Liver (tissue), 9 donors: ENCODE results near the gene ALDH9A1. TPM values are rescaled to one million over a fixed set of nuclear protein-coding genes. Genes with fewer than 3 reads are reported as not detected.
"Not testable (repeated sequence)": the region's sequence is repeated elsewhere in the genome, so short reads cannot be mapped to it uniquely, and the experiment has no call there.

Source experiments
- DNase-seq: peaks from one replicate; pipeline ENCODE4 v3.0.0-alpha.2; 2017; ENCODE audit warnings: low spot score
- H3K27ac ChIP-seq, 2 donors: one replicate each; pipeline ENCODE4 v1.7.0; 2013; ENCODE audit warnings: inconsistent platforms in 2 of 2, low read length in 2 of 2, control low read depth in 1 of 2, low read depth in 1 of 2, mild to moderate bottlenecking in 1 of 2
- H3K27me3 ChIP-seq, 4 donors: one replicate each; pipeline versions ENCODE4 v1.6.1 to v1.7.0; 2013; ENCODE audit warnings: low read length in 3 of 4, inconsistent platforms in 1 of 4, mild to moderate bottlenecking in 1 of 4, moderate library complexity in 1 of 4; ENCODE audit not compliant: control insufficient read depth in 4 of 4, insufficient read depth in 4 of 4
- H3K36me3 ChIP-seq, 4 donors: one replicate each; pipeline versions ENCODE4 v1.6.1 to v1.7.0; 2013; ENCODE audit warnings: low read length in 3 of 4, mild to moderate bottlenecking in 3 of 4, low read depth in 1 of 4, moderate library complexity in 1 of 4; ENCODE audit not compliant: control insufficient read depth in 4 of 4, insufficient read depth in 3 of 4
- H3K4me1 ChIP-seq, 4 donors: one replicate each; pipeline versions ENCODE4 v1.6.1 to v1.7.0; 2013; ENCODE audit warnings: low read length in 3 of 4, mild to moderate bottlenecking in 3 of 4, moderate library complexity in 1 of 4; ENCODE audit not compliant: control insufficient read depth in 4 of 4, insufficient read depth in 4 of 4
- H3K4me3 ChIP-seq, 3 donors: one replicate each; pipeline versions ENCODE4 v1.6.1 to v1.7.0; 2013; ENCODE audit warnings: low read length in 3 of 3, control low read depth in 1 of 3, low read depth in 1 of 3, mild to moderate bottlenecking in 1 of 3
- H3K9ac ChIP-seq, 2 donors: one replicate each; pipeline ENCODE4 v1.7.0; 2013; ENCODE audit warnings: low read length in 2 of 2, mild to moderate bottlenecking in 2 of 2, moderate library complexity in 2 of 2, control low read depth in 1 of 2, low read depth in 1 of 2
- H3K9me3 ChIP-seq, 4 donors: one replicate each; pipeline versions ENCODE4 v1.6.1 to v1.7.0; 2013; ENCODE audit warnings: low read length in 3 of 4; ENCODE audit not compliant: control insufficient read depth in 4 of 4
- CTCF ChIP-seq: fragments of 150-350 bp; IDR thresholded peaks from 2 replicates; pipeline ENCODE4 v1.5.1; 2017; ENCODE audit warnings: improper control_type of control experiment, low read depth, low read length; ENCODE audit not compliant: missing input control
- EGR1 ChIP-seq, 2 donors: IDR thresholded peaks; 2 replicates each; pipeline ENCODE4 v1.6.1; 2016 to 2018; ENCODE audit warnings: antibody characterized with exemption in 2 of 2, low read depth in 2 of 2
- FOXA1 ChIP-seq: IDR thresholded peaks from 2 replicates; pipeline ENCODE4 v1.6.1; 2016; ENCODE audit warnings: antibody characterized with exemption
- GABPA ChIP-seq, 2 donors: IDR thresholded peaks in 1 of 2; conservative IDR thresholded peaks in 1 of 2; 2 replicates each; pipeline ENCODE4 v1.6.1; 2016; ENCODE audit warnings: antibody characterized with exemption in 2 of 2, mild to moderate bottlenecking in 1 of 2, moderate library complexity in 1 of 2
- HNF4A ChIP-seq, 2 donors: conservative IDR thresholded peaks; 2 replicates each; pipeline ENCODE4 v1.6.1; 2016; ENCODE audit warnings: antibody characterized with exemption in 2 of 2, mild to moderate bottlenecking in 2 of 2
- HNF4G ChIP-seq: IDR thresholded peaks from 2 replicates; pipeline ENCODE4 v1.6.1; 2016; ENCODE audit warnings: antibody characterized with exemption
- JUND ChIP-seq, 2 donors: IDR thresholded peaks; 2 replicates each; pipeline ENCODE4 v1.6.1; 2016; ENCODE audit warnings: antibody characterized with exemption in 2 of 2
- MAX ChIP-seq: IDR thresholded peaks from 2 replicates; pipeline ENCODE4 v1.6.1; 2016; ENCODE audit warnings: antibody characterized with exemption
- NR2F2 ChIP-seq: IDR thresholded peaks from 2 replicates; pipeline ENCODE4 v1.6.1; 2016; ENCODE audit warnings: antibody characterized with exemption
- RAD21 ChIP-seq, 2 donors: IDR thresholded peaks; 2 replicates each; pipeline ENCODE4 v1.6.1; 2016; ENCODE audit warnings: antibody characterized with exemption in 2 of 2, mild to moderate bottlenecking in 2 of 2
- RXRA ChIP-seq, 2 donors: IDR thresholded peaks; 2 replicates each; pipeline ENCODE4 v1.6.1; 2017 to 2018; ENCODE audit warnings: antibody characterized with exemption in 2 of 2, mild to moderate bottlenecking in 1 of 2
- TAF1 ChIP-seq: conservative IDR thresholded peaks from 2 replicates; pipeline ENCODE4 v1.6.1; 2016; ENCODE audit warnings: antibody characterized with exemption, mild to moderate bottlenecking
- WGBS: extraction: QIAGEN DNeasy Blood & Tissue Kit; methylation state at CpG from one replicate; pipeline ENCODE4 v1.1.7; 2013; 5-methylcytosine and 5-hydroxymethylcytosine counted together
- polyA plus RNA-seq, 2 donors: library from polyadenylated mRNA; stranded (reverse) in 1 of 2; unstranded in 1 of 2; fragments of 200-250 nt in 1 of 2; fragments of >200 nt in 1 of 2; fragmentation: Nextera tagmentation in 1 of 2; extraction: Ambion mirVana in 1 of 2; gene quantifications; one replicate each; pipeline versions ENCODE4 v1.2.1 to v1.2.3, GENCODE V29; 2013 to 2015
- total RNA-seq, 2 donors: library from RNA; depleted of rRNA; stranded (reverse); fragments of >200 nt; gene quantifications; one replicate each; pipeline ENCODE4 v1.2.3, GENCODE V29; 2014
- TF ChIP-seq, protein P1 (sequence below): IDR thresholded peaks from 2 replicates; pipeline ENCODE4 v1.6.1; 2016; ENCODE audit warnings: antibody characterized with exemption
- TF ChIP-seq, protein P2 (sequence below): IDR thresholded peaks from 2 replicates; pipeline ENCODE4 v1.6.1; 2016; ENCODE audit warnings: antibody characterized with exemption
- TF ChIP-seq, protein P3 (sequence below): IDR thresholded peaks from 2 replicates; pipeline ENCODE4 v1.6.1; 2016; ENCODE audit warnings: antibody characterized with exemption, mild to moderate bottlenecking
- donor health status: healthy.
- donor health status: healthy.
- donor health status: healthy.
- donor health status: healthy.
- donor health status: healthy.

Gene ALDH9A1
- total and polyA plus RNA-seq, 4 donors: 42.8 to 93.4 (median 79.8) TPM

DNA sequence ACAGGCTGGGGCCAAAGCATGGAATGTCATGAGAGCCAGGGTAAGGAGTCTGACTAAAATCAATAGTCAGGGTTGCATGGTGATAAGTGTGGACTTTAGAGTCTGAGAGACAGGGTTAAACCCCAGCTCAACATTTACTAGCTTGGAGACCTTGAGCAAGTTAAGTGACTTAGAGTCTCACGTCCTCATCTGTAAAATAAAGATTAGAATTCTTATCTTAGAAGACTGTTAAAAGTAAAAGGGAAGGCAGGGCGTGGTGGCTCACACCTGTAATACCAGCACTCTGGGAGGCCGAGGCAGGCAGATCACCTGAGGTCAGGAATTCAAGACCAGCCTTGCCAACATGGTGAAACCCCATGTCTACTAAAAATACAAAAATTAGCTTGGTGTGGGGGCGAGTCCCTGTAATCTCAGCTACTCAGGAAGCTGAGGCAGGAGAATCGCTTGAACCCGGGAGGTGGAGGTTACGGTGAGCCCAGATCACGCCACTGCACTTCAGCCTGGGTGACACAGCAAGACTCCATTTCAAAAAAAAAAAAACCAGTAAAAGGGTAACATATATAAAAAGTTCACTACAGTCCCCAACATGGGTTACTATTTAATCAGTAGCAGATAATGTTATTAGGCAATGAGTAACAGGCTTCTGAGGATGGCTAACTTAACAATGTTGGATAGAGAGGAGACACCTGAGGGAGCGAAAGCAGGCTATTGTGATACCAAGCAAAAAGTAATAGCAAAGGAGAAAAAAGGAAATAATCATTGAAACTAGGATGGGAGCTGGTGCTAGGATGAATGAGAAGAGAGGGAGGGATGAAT, 49.5 kb upstream of the ALDH9A1 start (continued):
- TF ChIP-seq FOXA1 (no peak), JUND (IDR thresholded peaks at IDR 0.05) (peak in 1 of 2 donors; percentile 27), EGR1 (IDR thresholded peaks at IDR 0.05; ENCODE audit: low read depth in 2 of 2) (no peak), RAD21 (IDR thresholded peaks at IDR 0.05) (no peak), MAX (no peak), HNF4G (peak; percentile 20)
- TF ChIP-seq, protein P1, sequence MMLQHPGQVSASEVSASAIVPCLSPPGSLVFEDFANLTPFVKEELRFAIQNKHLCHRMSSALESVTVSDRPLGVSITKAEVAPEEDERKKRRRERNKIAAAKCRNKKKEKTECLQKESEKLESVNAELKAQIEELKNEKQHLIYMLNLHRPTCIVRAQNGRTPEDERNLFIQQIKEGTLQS: no peak

GRCh38 chr1:165744913-165745312, 46.6 kb upstream of the ALDH9A1 start:
- 100% methylated on average over 1 of the region's 1 CpG for WGBS
- not testable (repeated sequence) for H3K4me3 ChIP-seq

GRCh38 chr1:165742194-165742593, 43.8 kb upstream of the ALDH9A1 start:
- H3K4me1 ChIP-seq: peaks cover 5 to 9% (median 7%) of the 10 kb centered on the region in 4 donors
- no peak overlapping the region for H3K27ac ChIP-seq
- DNase-seq: no peak
- no peak overlapping the region for H3K4me3 ChIP-seq
- H3K9ac ChIP-seq: no peak overlapping the region
- TF ChIP-seq HNF4A (conservative IDR thresholded peaks at IDR 0.05) (peak in 1 of 2 donors; percentile 61), MAX (no peak)
- H3K36me3 ChIP-seq: peaks cover 6 to 35% (median 26%) of the 10 kb centered on the region in 4 donors
- 95% methylated on average over 8 of the region's 8 CpGs for WGBS
- H3K9me3 ChIP-seq: no peaks in the 10 kb centered on the region
- no peaks in the 10 kb centered on the region for H3K27me3 ChIP-seq

More at GRCh38 chr1:165744913-165745312, 46.6 kb upstream of the ALDH9A1 start:
- H3K9me3 ChIP-seq, H3K27ac ChIP-seq, H3K9ac ChIP-seq, DNase-seq, H3K27me3 ChIP-seq: not testable (repeated sequence)
- H3K36me3 ChIP-seq: peaks cover 4 to 35% (median 26%) of the 10 kb centered on the region in 4 donors
- peaks cover 6 to 12% (median 10%) of the 10 kb centered on the region in 4 donors for H3K4me1 ChIP-seq

GRCh38 chr1:165738794-165739193, 40.4 kb upstream of the ALDH9A1 start:
- no peak for DNase-seq
- Histone ChIP-seq H3K36me3 (peaks cover 6 to 32% (median 23%) of the 10 kb centered on the region in 4 donors), H3K9me3 (no peaks in the 10 kb centered on the region), H3K27me3 (no peaks in the 10 kb centered on the region), H3K4me1 (peaks cover 2 to 9% (median 7%) of the 10 kb centered on the region in 4 donors), H3K4me3 (no peak overlapping the region), H3K9ac (no peak overlapping the region), H3K27ac (no peak overlapping the region)
- 97% methylated on average over 1 of the region's 1 CpG for WGBS
- no peak for TF ChIP-seq FOXA1
- TF ChIP-seq CTCF: no peak
- TF ChIP-seq, protein P2, sequence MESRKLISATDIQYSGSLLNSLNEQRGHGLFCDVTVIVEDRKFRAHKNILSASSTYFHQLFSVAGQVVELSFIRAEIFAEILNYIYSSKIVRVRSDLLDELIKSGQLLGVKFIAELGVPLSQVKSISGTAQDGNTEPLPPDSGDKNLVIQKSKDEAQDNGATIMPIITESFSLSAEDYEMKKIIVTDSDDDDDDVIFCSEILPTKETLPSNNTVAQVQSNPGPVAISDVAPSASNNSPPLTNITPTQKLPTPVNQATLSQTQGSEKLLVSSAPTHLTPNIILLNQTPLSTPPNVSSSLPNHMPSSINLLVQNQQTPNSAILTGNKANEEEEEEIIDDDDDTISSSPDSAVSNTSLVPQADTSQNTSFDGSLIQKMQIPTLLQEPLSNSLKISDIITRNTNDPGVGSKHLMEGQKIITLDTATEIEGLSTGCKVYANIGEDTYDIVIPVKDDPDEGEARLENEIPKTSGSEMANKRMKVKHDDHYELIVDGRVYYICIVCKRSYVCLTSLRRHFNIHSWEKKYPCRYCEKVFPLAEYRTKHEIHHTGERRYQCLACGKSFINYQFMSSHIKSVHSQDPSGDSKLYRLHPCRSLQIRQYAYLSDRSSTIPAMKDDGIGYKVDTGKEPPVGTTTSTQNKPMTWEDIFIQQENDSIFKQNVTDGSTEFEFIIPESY: no peak
- no peak for TF ChIP-seq NR2F2
- TF ChIP-seq HNF4G: no peak
- no peak for TF ChIP-seq RXRA (IDR thresholded peaks at IDR 0.05)
- TF ChIP-seq TAF1: no peak
- TF ChIP-seq, protein P3, sequence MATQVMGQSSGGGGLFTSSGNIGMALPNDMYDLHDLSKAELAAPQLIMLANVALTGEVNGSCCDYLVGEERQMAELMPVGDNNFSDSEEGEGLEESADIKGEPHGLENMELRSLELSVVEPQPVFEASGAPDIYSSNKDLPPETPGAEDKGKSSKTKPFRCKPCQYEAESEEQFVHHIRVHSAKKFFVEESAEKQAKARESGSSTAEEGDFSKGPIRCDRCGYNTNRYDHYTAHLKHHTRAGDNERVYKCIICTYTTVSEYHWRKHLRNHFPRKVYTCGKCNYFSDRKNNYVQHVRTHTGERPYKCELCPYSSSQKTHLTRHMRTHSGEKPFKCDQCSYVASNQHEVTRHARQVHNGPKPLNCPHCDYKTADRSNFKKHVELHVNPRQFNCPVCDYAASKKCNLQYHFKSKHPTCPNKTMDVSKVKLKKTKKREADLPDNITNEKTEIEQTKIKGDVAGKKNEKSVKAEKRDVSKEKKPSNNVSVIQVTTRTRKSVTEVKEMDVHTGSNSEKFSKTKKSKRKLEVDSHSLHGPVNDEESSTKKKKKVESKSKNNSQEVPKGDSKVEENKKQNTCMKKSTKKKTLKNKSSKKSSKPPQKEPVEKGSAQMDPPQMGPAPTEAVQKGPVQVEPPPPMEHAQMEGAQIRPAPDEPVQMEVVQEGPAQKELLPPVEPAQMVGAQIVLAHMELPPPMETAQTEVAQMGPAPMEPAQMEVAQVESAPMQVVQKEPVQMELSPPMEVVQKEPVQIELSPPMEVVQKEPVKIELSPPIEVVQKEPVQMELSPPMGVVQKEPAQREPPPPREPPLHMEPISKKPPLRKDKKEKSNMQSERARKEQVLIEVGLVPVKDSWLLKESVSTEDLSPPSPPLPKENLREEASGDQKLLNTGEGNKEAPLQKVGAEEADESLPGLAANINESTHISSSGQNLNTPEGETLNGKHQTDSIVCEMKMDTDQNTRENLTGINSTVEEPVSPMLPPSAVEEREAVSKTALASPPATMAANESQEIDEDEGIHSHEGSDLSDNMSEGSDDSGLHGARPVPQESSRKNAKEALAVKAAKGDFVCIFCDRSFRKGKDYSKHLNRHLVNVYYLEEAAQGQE: no peak
- no peak for TF ChIP-seq GABPA (IDR thresholded peaks at IDR 0.05 in 1 of 2, conservative IDR thresholded peaks at IDR 0.05 in 1 of 2)
- no peak for TF ChIP-seq HNF4A (conservative IDR thresholded peaks at IDR 0.05)
- TF ChIP-seq EGR1 (IDR thresholded peaks at IDR 0.05; ENCODE audit: low read depth in 2 of 2): no peak
- no peak for TF ChIP-seq JUND (IDR thresholded peaks at IDR 0.05)
- TF ChIP-seq, protein P1: no peak
- TF ChIP-seq RAD21 (IDR thresholded peaks at IDR 0.05): no peak
